Spleen (tissue), 11 donors: Measurements from ENCODE around the gene XIRP1. TPM values are rescaled to one million over a fixed set of nuclear protein-coding genes. Genes with fewer than 3 reads are reported as not detected.
A peak's percentile ranks its signal among the peaks of the same experiment; 100 is the strongest.
"Not testable (repeated sequence)": the region's sequence is repeated elsewhere in the genome, so short reads cannot be mapped to it uniquely, and the experiment has no call there.

Experiments
- DNase-seq: peaks from one replicate; pipeline ENCODE4 v3.0.0-alpha.2; 2020
- H3K27ac ChIP-seq, 8 donors: fragments of 200-600 bp; sonication (generic) in 7 of 8; 1 replicate in 4 of 8; 2 replicates in 4 of 8; pipeline versions ENCODE4 v1.5.0 to v1.8.0; 2016 to 2021; ENCODE audit warnings: inconsistent platforms in 4 of 8, mild to moderate bottlenecking in 4 of 8, moderate library complexity in 1 of 8
- H3K27me3 ChIP-seq, 7 donors: fragments of 200-600 bp; sonication (generic) in 6 of 7; replicated peaks in 1 of 7; 1 replicate in 4 of 7; 2 replicates in 3 of 7; pipeline versions ENCODE4 v1.5.0 to v1.8.0; 2016 to 2021; ENCODE audit warnings: inconsistent platforms in 3 of 7, mild to moderate bottlenecking in 1 of 7
- H3K36me3 ChIP-seq, 6 donors: fragments of 200-600 bp; sonication (generic) in 5 of 6; 1 replicate in 4 of 6; 2 replicates in 2 of 6; pipeline versions ENCODE4 v1.5.0 to v1.8.0; 2016 to 2021; ENCODE audit warnings: inconsistent platforms in 2 of 6
- H3K4me1 ChIP-seq, 6 donors: fragments of 200-600 bp; sonication (generic) in 5 of 6; 1 replicate in 3 of 6; 2 replicates in 3 of 6; pipeline versions ENCODE4 v1.5.0 to v1.8.0; 2016 to 2021; ENCODE audit warnings: inconsistent platforms in 3 of 6
- H3K4me3 ChIP-seq, 8 donors: fragments of 200-600 bp; sonication (generic) in 7 of 8; 1 replicate in 4 of 8; 2 replicates in 4 of 8; pipeline versions ENCODE4 v1.5.0 to v1.8.0; 2016 to 2021; ENCODE audit warnings: inconsistent platforms in 4 of 8, mild to moderate bottlenecking in 4 of 8, moderate library complexity in 2 of 8
- H3K9me3 ChIP-seq, 8 donors: fragments of 200-600 bp; sonication (generic) in 7 of 8; 1 replicate in 4 of 8; 2 replicates in 4 of 8; pipeline versions ENCODE4 v1.5.0 to v1.8.0; 2016 to 2021; ENCODE audit warnings: inconsistent platforms in 4 of 8
- POLR2A ChIP-seq, 3 donors: fragments of 450-650 bp; IDR thresholded peaks; one replicate each; pipeline ENCODE4 v1.5.1; 2017; ENCODE audit warnings: antibody characterized with exemption in 3 of 3, mild to moderate bottlenecking in 1 of 3
- POLR2AphosphoS5 ChIP-seq, 3 donors: sonication (generic); formaldehyde crosslinking; IDR thresholded peaks; one replicate each; pipeline ENCODE4 v1.5.1; 2017; ENCODE audit warnings: antibody characterized with exemption in 3 of 3
- WGBS, 5 donors: extraction: QIAGEN DNeasy Blood & Tissue Kit in 3 of 5; methylation state at CpG; one replicate each; pipeline versions ENCODE4 v1.1.5 to v1.1.7; 2013 to 2018; 5-methylcytosine and 5-hydroxymethylcytosine counted together
- intact Hi-C: fragments of 100-400 bp; cut with DNase I; formaldehyde crosslinking; loops from one replicate; pipeline ENCODE4 v1.15.0; 2023; ENCODE audit warnings: low total_unique reads
- polyA plus RNA-seq, 3 donors: library from polyadenylated mRNA; stranded (reverse); fragments of 200-250 nt; gene quantifications; one replicate each; pipeline ENCODE4 v1.2.1, GENCODE V29; 2013
- total RNA-seq, 7 donors: library from RNA; depleted of rRNA in 3 of 7; stranded (reverse); fragments of >200 nt in 3 of 7; fragmentation: NEBNext Ultra II Directional in 4 of 7; extraction: Animal tissue kit (Norgen Biotek cat#: 25700) in 4 of 7; gene quantifications; one replicate each; pipeline versions ENCODE4 v1.1.0 to v1.2.1, GENCODE V29; 2016 to 2021
- TF ChIP-seq, protein P1 (sequence below), 11 experiments: fragments of 200-600 bp in 7 of 11; fragments of 450-650 bp in 4 of 11; sonication (generic) in 4 of 11; IDR thresholded peaks in 8 of 11; conservative IDR thresholded peaks in 3 of 11; 1 replicate in 7 of 11; 2 replicates in 4 of 11; pipeline versions ENCODE4 v1.4.0 to v1.8.0; 2016 to 2021; ENCODE audit warnings: antibody characterized with exemption in 11 of 11, inconsistent platforms in 4 of 11, mild to moderate bottlenecking in 1 of 11
- donor health status: healthy with polysubstance abuse.
- donor health status: DM: no; HTN: no; CAD: no; lungs with moderate emphysema.
- donor health status: DM: no; HTN: no; CAD: no.
- donor health status: Bipolar disorder and iron deficiency.
- donor health status: healthy.
- donor health status: DM: no; HTN: no; CAD: no.
- donor health status: DM: yes; HTN: yes; CAD: no.

XIRP1 gene
- total and polyA plus RNA-seq, 10 donors: 0.06 to 0.70 (median 0.27) TPM; not detected in 3

DNA sequence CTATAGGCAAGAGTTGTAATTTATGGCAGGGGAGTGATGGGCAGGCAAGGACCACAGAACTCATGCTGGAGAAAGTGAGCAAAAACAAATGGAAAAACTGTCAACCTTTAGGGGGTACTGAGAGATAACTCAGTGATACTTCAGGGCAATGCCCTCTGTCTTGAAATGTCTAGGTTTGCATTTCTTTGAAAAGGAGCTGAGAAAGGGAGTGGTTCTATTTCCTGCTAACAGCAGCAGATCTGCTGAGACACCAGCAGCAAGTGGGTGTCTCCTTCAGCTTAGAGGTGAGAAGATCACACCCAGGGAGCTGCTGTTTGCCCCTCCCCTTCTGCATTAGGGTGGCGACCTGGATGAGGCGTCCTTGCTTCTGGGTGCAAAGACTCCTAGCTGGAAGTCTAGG lies 42.3 kb upstream of the XIRP1 start:
- 42 to 60% (median 49%) methylated on average over 2 of the region's 2 CpGs for WGBS, 5 donors
- no peaks in the 10 kb centered on the region for H3K36me3 ChIP-seq
- no peaks in the 10 kb centered on the region for H3K9me3 ChIP-seq
- H3K27me3 ChIP-seq: peaks cover 0 to 15% (median 0%) of the 10 kb centered on the region in 7 donors
- DNase-seq: no peak
- intact Hi-C loops: no loop called here
- H3K4me3 ChIP-seq: no peak overlapping the region
- peak overlapping the region in 4 of 8 donors; percentile 22 to 62 (median 48) for H3K27ac ChIP-seq
- peaks cover 0 to 32% (median 5%) of the 10 kb centered on the region in 6 donors for H3K4me1 ChIP-seq
- TF ChIP-seq POLR2A (IDR thresholded peaks at IDR 0.05) (no peak), POLR2AphosphoS5 (IDR thresholded peaks at IDR 0.05) (no peak)
- TF ChIP-seq, protein P1, sequence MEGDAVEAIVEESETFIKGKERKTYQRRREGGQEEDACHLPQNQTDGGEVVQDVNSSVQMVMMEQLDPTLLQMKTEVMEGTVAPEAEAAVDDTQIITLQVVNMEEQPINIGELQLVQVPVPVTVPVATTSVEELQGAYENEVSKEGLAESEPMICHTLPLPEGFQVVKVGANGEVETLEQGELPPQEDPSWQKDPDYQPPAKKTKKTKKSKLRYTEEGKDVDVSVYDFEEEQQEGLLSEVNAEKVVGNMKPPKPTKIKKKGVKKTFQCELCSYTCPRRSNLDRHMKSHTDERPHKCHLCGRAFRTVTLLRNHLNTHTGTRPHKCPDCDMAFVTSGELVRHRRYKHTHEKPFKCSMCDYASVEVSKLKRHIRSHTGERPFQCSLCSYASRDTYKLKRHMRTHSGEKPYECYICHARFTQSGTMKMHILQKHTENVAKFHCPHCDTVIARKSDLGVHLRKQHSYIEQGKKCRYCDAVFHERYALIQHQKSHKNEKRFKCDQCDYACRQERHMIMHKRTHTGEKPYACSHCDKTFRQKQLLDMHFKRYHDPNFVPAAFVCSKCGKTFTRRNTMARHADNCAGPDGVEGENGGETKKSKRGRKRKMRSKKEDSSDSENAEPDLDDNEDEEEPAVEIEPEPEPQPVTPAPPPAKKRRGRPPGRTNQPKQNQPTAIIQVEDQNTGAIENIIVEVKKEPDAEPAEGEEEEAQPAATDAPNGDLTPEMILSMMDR (IDR thresholded peaks at IDR 0.05 in 8 of 11, conservative IDR thresholded peaks at IDR 0.05 in 3 of 11): no peak

- Histone ChIP-seq H3K27me3 (peaks cover 0 to 15% (median 0%) of the 10 kb centered on the region in 7 donors), H3K27ac (peak overlapping the region in 2 of 8 donors; percentile 38 to 62), H3K4me3 (no peak overlapping the region), H3K36me3 (no peaks in the 10 kb centered on the region), H3K9me3 (no peaks in the 10 kb centered on the region), H3K4me1 (peaks cover 0 to 32% (median 5%) of the 10 kb centered on the region in 6 donors)
- DNase-seq: no peak
- WGBS, 5 donors: 19 to 31% (median 26%) methylated on average over 3 of the region's 3 CpGs
- TF ChIP-seq, protein P1 (IDR thresholded peaks at IDR 0.05 in 8 of 11, conservative IDR thresholded peaks at IDR 0.05 in 3 of 11): no peak
- TF ChIP-seq POLR2AphosphoS5 (IDR thresholded peaks at IDR 0.05) (no peak), POLR2A (IDR thresholded peaks at IDR 0.05) (no peak)
- intact Hi-C loops: no loop called here
Measured at GRCh38 chr3:39232859-39233258, 40.5 kb upstream of the XIRP1 start.

DNA sequence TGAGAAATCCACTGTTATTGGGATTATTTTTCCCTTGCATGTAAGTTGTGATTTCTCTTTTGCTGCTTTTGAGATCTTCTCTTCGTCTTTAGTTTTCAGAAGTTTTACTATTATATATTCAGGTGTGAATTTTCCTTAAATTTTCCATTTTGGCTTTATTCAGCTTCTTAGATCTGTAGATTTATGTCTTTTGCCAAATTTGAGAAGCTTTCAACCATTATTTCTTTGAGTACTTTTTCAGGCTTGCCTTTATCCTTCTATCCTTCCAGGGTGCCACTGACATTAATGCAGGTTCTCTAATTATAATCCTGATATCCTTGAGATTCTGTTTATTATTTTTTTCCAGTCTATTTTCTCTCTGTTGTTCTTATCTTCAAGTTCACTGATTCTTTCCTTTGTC lies 38.1 kb upstream of the XIRP1 start:
- Histone ChIP-seq H3K27me3 (peaks cover 0 to 10% (median 0%) of the 10 kb centered on the region in 7 donors), H3K36me3 (no peaks in the 10 kb centered on the region), H3K27ac (no peak overlapping the region), H3K4me1 (peaks cover 0 to 44% (median 13%) of the 10 kb centered on the region in 6 donors), H3K9me3 (no peaks in the 10 kb centered on the region), H3K4me3 (no peak overlapping the region)
- 92 to 100% (median 98%) methylated on average over 1 of the region's 1 CpG for WGBS, 5 donors
- TF ChIP-seq POLR2A (IDR thresholded peaks at IDR 0.05): no peak
- TF ChIP-seq POLR2AphosphoS5 (IDR thresholded peaks at IDR 0.05): no peak
- TF ChIP-seq, protein P1 (IDR thresholded peaks at IDR 0.05 in 8 of 11, conservative IDR thresholded peaks at IDR 0.05 in 3 of 11): no peak
- no peak for DNase-seq
- intact Hi-C loops: no loop called here

DNA sequence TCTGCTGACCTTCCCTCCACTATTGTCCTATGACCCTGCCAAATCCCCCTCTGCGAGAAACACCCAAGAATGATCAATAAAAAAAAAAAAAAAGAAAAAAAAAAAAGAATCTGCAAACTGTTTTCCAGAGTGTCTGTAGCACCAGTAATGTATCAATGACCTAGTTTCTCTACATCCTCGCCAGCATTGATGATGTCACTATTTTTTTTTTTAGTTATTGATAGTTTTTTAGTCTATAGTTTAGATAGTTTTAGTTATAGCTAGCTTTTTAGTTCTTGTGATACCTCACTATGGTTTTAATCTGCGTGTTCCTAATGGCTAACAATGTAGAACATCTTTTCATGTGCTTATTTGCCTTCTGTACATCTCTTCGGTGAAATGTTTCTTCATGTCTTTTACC lies 36.1 kb upstream of the XIRP1 start:
- intact Hi-C loops: no loop called here
- no peak for DNase-seq
- H3K36me3 ChIP-seq: no peaks in the 10 kb centered on the region
- no peak overlapping the region for H3K27ac ChIP-seq
- TF ChIP-seq, protein P1 (IDR thresholded peaks at IDR 0.05 in 8 of 11, conservative IDR thresholded peaks at IDR 0.05 in 3 of 11): no peak
- no peak for TF ChIP-seq POLR2A (IDR thresholded peaks at IDR 0.05)
- no peak for TF ChIP-seq POLR2AphosphoS5 (IDR thresholded peaks at IDR 0.05)
- H3K4me1 ChIP-seq: peaks cover 0 to 30% (median 8%) of the 10 kb centered on the region in 6 donors
- H3K27me3 ChIP-seq: peaks cover 0 to 2% (median 0%) of the 10 kb centered on the region in 7 donors
- no peaks in the 10 kb centered on the region for H3K9me3 ChIP-seq
- 79 to 95% (median 80%) methylated on average over 3 to 4 of the region's 4 CpGs for WGBS, 5 donors
- no peak overlapping the region for H3K4me3 ChIP-seq

DNA sequence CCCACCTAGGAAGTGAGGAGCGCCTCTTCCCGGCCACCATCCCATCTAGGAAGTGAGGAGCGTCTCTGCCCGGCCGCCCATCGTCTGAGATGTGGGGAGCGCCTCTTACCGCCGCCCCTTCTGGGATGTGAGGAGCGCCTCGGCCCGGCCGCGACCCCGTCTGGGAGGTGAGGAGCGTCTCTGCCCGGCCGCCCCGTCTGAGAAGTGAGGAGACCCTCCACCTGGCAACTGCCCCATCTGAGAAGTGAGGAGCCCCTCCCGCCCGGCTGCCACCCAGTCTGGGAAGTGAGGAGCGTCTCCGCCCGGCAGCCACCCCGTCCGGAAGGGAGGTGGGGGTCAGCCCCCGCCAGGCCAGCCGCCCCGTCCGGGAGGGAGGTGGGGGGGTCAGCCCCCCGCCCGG lies 35.2 kb upstream of the XIRP1 start:
- H3K27ac ChIP-seq, H3K36me3 ChIP-seq, H3K9me3 ChIP-seq, H3K4me3 ChIP-seq, H3K27me3 ChIP-seq, DNase-seq, intact Hi-C loops: not testable (repeated sequence)
- peaks cover 0 to 21% (median 8%) of the 10 kb centered on the region in 6 donors for H3K4me1 ChIP-seq
- 93 to 97% (median 96%) methylated on average over 3 to 30 of the region's 32 CpGs for WGBS, 5 donors
